ENCODE data around the gene ATRNL1. TPM values are rescaled to one million over a fixed set of nuclear protein-coding genes. Genes with fewer than 3 reads are reported as not detected.

Gene ATRNL1
- total and polyA plus RNA-seq, 5 donors, result 0.75 to 2.2 (median 2.0) TPM

- H3K9me3 ChIP-seq (ENCODE audit: control insufficient read depth, low read length), result no peaks in the 10 kb centered on the region
- H3K4me1 ChIP-seq (ENCODE audit: control insufficient read depth, insufficient read depth, low read length), result no peaks in the 10 kb centered on the region
- no peaks in the 10 kb centered on the region for H3K27me3 ChIP-seq (ENCODE audit: control insufficient read depth, insufficient read depth)
- no peak for DNase-seq
- H3K27ac ChIP-seq (ENCODE audit: low read length), result no peak overlapping the region
- H3K4me3 ChIP-seq (ENCODE audit: low read length), result no peak overlapping the region
- intact Hi-C loops (cut with DNase I), result no loop called here
- 98% methylated on average over 1 of the region's 1 CpG for WGBS
- no peak for ATAC-seq
Observed at GRCh38 chr10:115861864-115862263, 768.7 kb downstream of the ATRNL1 start.

DNA sequence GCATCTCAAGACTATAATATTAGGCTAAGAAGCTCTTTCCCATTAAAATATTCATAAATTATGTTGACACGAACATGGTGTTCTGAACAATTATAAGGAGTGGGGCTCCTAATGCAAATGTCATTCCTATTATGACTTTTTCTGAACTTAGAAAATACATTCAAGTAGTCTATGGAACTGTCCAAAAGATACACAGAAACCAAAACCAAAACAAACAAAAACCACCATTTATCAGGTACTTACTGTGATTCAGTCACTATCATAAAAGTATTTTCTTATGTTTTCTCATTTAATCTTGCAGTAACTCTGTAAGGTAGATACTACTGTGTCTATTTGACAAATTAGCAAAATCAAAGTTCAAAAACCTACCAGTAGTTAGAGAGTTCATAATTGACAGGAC lies 773.0 kb downstream of the ATRNL1 start:
- no peaks in the 10 kb centered on the region for H3K27me3 ChIP-seq (ENCODE audit: control insufficient read depth, insufficient read depth)
- intact Hi-C loops (cut with DNase I), result no loop called here
- DNase-seq, result no peak
- ATAC-seq, result no peak
- H3K4me3 ChIP-seq (ENCODE audit: low read length), result no peak overlapping the region
- no peaks in the 10 kb centered on the region for H3K4me1 ChIP-seq (ENCODE audit: control insufficient read depth, insufficient read depth, low read length)
- WGBS, result 88% methylated on average over 1 of the region's 1 CpG
- no peaks in the 10 kb centered on the region for H3K9me3 ChIP-seq (ENCODE audit: control insufficient read depth, low read length)
- H3K27ac ChIP-seq (ENCODE audit: low read length), result no peak overlapping the region

- no peaks in the 10 kb centered on the region for H3K27me3 ChIP-seq (ENCODE audit: control insufficient read depth, insufficient read depth)
- no peak for ATAC-seq
- no peak overlapping the region for H3K4me3 ChIP-seq (ENCODE audit: low read length)
- no peaks in the 10 kb centered on the region for H3K4me1 ChIP-seq (ENCODE audit: control insufficient read depth, insufficient read depth, low read length)
- intact Hi-C loops (cut with DNase I), result no loop called here
- WGBS, result 92% methylated on average over 4 of the region's 4 CpGs
- no peak for DNase-seq
- H3K27ac ChIP-seq (ENCODE audit: low read length), result no peak overlapping the region
- no peaks in the 10 kb centered on the region for H3K9me3 ChIP-seq (ENCODE audit: control insufficient read depth, low read length)
Observed at GRCh38 chr10:115866691-115867090, 773.5 kb downstream of the ATRNL1 start.

- ATAC-seq, result no peak
- Histone ChIP-seq H3K4me1 (ENCODE audit: control insufficient read depth, insufficient read depth, low read length) (no peaks in the 10 kb centered on the region), H3K9me3 (ENCODE audit: control insufficient read depth, low read length) (no peaks in the 10 kb centered on the region), H3K27me3 (ENCODE audit: control insufficient read depth, insufficient read depth) (no peaks in the 10 kb centered on the region), H3K4me3 (ENCODE audit: low read length) (no peak overlapping the region), H3K27ac (ENCODE audit: low read length) (no peak overlapping the region)
- 58% methylated on average over 2 of the region's 2 CpGs for WGBS
- no peak for DNase-seq
- intact Hi-C loops (cut with DNase I), result no loop called here
Observed at GRCh38 chr10:115867305-115867704, 774.1 kb downstream of the ATRNL1 start.

DNA sequence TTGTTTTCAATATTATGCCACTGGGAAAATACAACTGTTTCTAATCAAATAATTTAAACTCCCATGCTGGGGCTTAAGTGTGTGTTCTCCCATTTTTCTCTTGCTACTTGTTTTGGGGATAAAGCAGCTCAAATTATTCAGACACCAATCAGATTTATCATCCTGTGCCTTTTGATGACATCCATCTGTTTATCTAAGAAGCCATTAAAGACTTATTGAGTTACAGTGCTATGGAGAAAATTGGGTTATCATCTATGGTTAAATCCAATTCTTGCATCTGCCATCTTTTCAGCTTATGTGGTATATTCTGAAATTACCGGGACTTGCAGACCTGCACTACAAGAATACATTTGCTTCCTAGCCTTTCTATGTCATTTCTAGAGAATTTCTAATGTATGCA lies 778.7 kb downstream of the ATRNL1 start:
- no peak overlapping the region for H3K4me3 ChIP-seq (ENCODE audit: low read length)
- ATAC-seq (no peak), DNase-seq (no peak)
- H3K4me1 ChIP-seq (ENCODE audit: control insufficient read depth, insufficient read depth, low read length), result no peaks in the 10 kb centered on the region
- no peaks in the 10 kb centered on the region for H3K27me3 ChIP-seq (ENCODE audit: control insufficient read depth, insufficient read depth)
- H3K9me3 ChIP-seq (ENCODE audit: control insufficient read depth, low read length), result no peaks in the 10 kb centered on the region
- intact Hi-C loops (cut with DNase I), result no loop called here
- WGBS, result 97% methylated on average over 1 of the region's 1 CpG
- H3K27ac ChIP-seq (ENCODE audit: low read length), result no peak overlapping the region

DNA sequence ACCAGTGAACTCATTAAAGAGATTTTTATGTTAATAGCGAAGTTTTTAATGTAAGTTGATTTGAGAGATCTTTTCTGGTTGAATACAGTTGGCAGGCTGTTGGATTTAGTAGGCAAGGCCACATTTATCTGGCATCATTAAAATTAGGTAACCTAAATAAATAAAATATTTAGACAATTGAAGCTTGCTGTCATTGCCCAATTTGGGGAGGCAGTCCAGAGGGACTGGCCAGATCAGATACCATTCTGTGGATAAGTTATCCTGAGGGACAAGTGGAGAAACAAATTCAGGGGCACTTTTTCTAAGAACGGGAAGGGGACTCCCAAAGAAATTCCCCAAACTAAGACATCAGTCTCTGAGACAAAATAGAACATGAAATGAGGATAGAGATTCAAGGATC lies 782.0 kb downstream of the ATRNL1 start:
- intact Hi-C loops (cut with DNase I), result no loop called here
- Histone ChIP-seq H3K4me3 (ENCODE audit: low read length) (no peak overlapping the region), H3K27ac (ENCODE audit: low read length) (no peak overlapping the region), H3K9me3 (ENCODE audit: control insufficient read depth, low read length) (no peaks in the 10 kb centered on the region), H3K27me3 (ENCODE audit: control insufficient read depth, insufficient read depth) (no peaks in the 10 kb centered on the region), H3K4me1 (ENCODE audit: control insufficient read depth, insufficient read depth, low read length) (no peaks in the 10 kb centered on the region)
- no peak for DNase-seq
- 92% methylated on average over 2 of the region's 2 CpGs for WGBS
- ATAC-seq, result no peak

- WGBS, result 58% methylated on average over 6 of the region's 6 CpGs
- H3K9me3 ChIP-seq (ENCODE audit: control insufficient read depth, low read length), result no peaks in the 10 kb centered on the region
- no peak overlapping the region for H3K27ac ChIP-seq (ENCODE audit: low read length)
- no peaks in the 10 kb centered on the region for H3K4me1 ChIP-seq (ENCODE audit: control insufficient read depth, insufficient read depth, low read length)
- no peak for ATAC-seq
- no peak for DNase-seq
- no peaks in the 10 kb centered on the region for H3K27me3 ChIP-seq (ENCODE audit: control insufficient read depth, insufficient read depth)
- no peak overlapping the region for H3K4me3 ChIP-seq (ENCODE audit: low read length)
- intact Hi-C loops (cut with DNase I), result no loop called here
Observed at GRCh38 chr10:115879372-115880089, 786.4 kb downstream of the ATRNL1 start.

- H3K4me3 ChIP-seq (ENCODE audit: low read length), result no peak overlapping the region
- 83% methylated on average over 4 of the region's 4 CpGs for WGBS
- DNase-seq, result no peak
- no peaks in the 10 kb centered on the region for H3K4me1 ChIP-seq (ENCODE audit: control insufficient read depth, insufficient read depth, low read length)
- no peak for ATAC-seq
- H3K27me3 ChIP-seq (ENCODE audit: control insufficient read depth, insufficient read depth), result no peaks in the 10 kb centered on the region
- intact Hi-C loops (cut with DNase I), result no loop called here
- H3K27ac ChIP-seq (ENCODE audit: low read length), result no peak overlapping the region
- H3K9me3 ChIP-seq (ENCODE audit: control insufficient read depth, low read length), result no peaks in the 10 kb centered on the region
Observed at GRCh38 chr10:115882021-115882420, 788.9 kb downstream of the ATRNL1 start.

DNA sequence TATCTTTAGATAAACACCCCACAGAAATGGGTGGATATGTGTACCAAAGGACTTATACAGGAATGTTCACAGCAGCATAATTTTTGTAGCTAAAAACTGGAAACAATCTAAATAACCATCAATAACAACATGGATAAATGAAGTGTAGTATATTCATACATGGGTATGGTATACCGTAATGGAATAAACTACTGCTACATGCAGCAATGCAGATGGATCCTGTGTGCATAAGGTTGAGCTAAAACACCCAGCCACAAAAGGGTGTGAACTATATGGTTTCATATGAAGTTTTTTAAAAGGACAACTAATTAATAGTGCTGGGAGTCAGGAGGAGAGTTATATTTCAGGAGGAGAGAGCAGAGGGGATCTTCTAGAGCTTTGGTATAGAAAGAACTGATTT lies 790.2 kb downstream of the ATRNL1 start:
- ATAC-seq (no peak), DNase-seq (no peak)
- Histone ChIP-seq H3K27me3 (ENCODE audit: control insufficient read depth, insufficient read depth) (no peaks in the 10 kb centered on the region), H3K27ac (ENCODE audit: low read length) (no peak overlapping the region), H3K9me3 (ENCODE audit: control insufficient read depth, low read length) (no peaks in the 10 kb centered on the region), H3K4me3 (ENCODE audit: low read length) (no peak overlapping the region), H3K4me1 (ENCODE audit: control insufficient read depth, insufficient read depth, low read length) (no peaks in the 10 kb centered on the region)
- intact Hi-C loops (cut with DNase I), result no loop called here
- 96% methylated on average over 1 of the region's 1 CpG for WGBS

- ATAC-seq, result no peak
- intact Hi-C loops (cut with DNase I), result no loop called here
Observed at GRCh38 chr10:115884331-115884730, 791.2 kb downstream of the ATRNL1 start.

DNA sequence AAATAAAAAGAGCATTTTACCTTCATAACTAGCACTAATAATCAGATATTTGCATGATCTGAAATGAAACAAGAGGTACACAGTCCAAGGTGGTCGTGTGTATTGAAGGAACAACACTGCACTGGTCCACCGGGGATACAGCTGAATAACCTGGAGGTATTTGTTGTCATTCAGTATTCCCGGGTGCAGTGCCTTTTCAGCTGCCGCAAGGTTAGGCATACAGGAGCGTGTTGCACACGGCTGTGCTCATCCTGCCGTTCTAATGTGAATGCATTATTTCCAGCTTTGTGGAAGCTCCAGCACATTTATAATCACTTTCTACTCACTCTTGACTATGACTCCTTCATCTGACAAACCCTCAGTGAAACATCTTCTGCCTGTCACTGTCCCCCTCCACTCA lies 802.0 kb downstream of the ATRNL1 start:
- intact Hi-C loops (cut with DNase I), result no loop called here
- 91% methylated on average over 7 of the region's 7 CpGs for WGBS
- H3K9me3 ChIP-seq (ENCODE audit: control insufficient read depth, low read length), result no peaks in the 10 kb centered on the region
- no peak for ATAC-seq
- no peak for DNase-seq
- H3K27me3 ChIP-seq (ENCODE audit: control insufficient read depth, insufficient read depth), result no peaks in the 10 kb centered on the region
- H3K27ac ChIP-seq (ENCODE audit: low read length), result no peak overlapping the region
- no peaks in the 10 kb centered on the region for H3K4me1 ChIP-seq (ENCODE audit: control insufficient read depth, insufficient read depth, low read length)
- no peak overlapping the region for H3K4me3 ChIP-seq (ENCODE audit: low read length)

More at GRCh38 chr10:115884331-115884730, 791.2 kb downstream of the ATRNL1 start:
- DNase-seq, result no peak
- 87% methylated on average over 5 of the region's 5 CpGs for WGBS
- Histone ChIP-seq H3K4me3 (ENCODE audit: low read length) (no peak overlapping the region), H3K9me3 (ENCODE audit: control insufficient read depth, low read length) (no peaks in the 10 kb centered on the region), H3K27ac (ENCODE audit: low read length) (no peak overlapping the region), H3K27me3 (ENCODE audit: control insufficient read depth, insufficient read depth) (no peaks in the 10 kb centered on the region), H3K4me1 (ENCODE audit: control insufficient read depth, insufficient read depth, low read length) (no peaks in the 10 kb centered on the region)

- WGBS, result 78% methylated on average over 3 of the region's 3 CpGs
- intact Hi-C loops (cut with DNase I), result no loop called here
Observed at GRCh38 chr10:115898242-115898641, 805.1 kb downstream of the ATRNL1 start.

More at GRCh38 chr10:115898242-115898641, 805.1 kb downstream of the ATRNL1 start:
- Histone ChIP-seq H3K9me3 (ENCODE audit: control insufficient read depth, low read length) (no peaks in the 10 kb centered on the region), H3K27ac (ENCODE audit: low read length) (no peak overlapping the region), H3K27me3 (ENCODE audit: control insufficient read depth, insufficient read depth) (no peaks in the 10 kb centered on the region), H3K4me3 (ENCODE audit: low read length) (no peak overlapping the region), H3K4me1 (ENCODE audit: control insufficient read depth, insufficient read depth, low read length) (no peaks in the 10 kb centered on the region)
- ATAC-seq (no peak), DNase-seq (no peak)

All from right cardiac atrium (tissue), 5 donors.